Stimulated activated CD4-positive, alpha-beta T cell treated with anti-CD3 and anti-CD28 coated beads, Interleukin-12 subunit alpha, Interleukin-12 subunit beta, amount 100 ng/mL, for 24 hours (primary cell): Measurements from ENCODE around the gene DBNL.
"Not testable (repeated sequence)": the region's sequence is repeated elsewhere in the genome, so short reads cannot be mapped to it uniquely, and the experiment has no call there.

Source experiments
- DNase-seq, 2 experiments: peaks; one replicate each; pipeline ENCODE4 v3.0.0-alpha.2; 2020; ENCODE audit warnings: low read depth in 2 of 2

Gene DBNL

GRCh38 chr7:44044315-44045225 lies at the start of gene DBNL:
DBNL (plus strand) TSS chr7:44044702; CDS start chr7:44044738, 36 bp downstream.
- peak; percentile 83 to 90 for DNase-seq

GRCh38 chr7:43997532-43997931 lies 47.0 kb upstream of the DBNL start, which contains the start of gene SPDYE1:
SPDYE1 (plus strand) TSS chr7:43997897; CDS start chr7:43999950, 2,053 bp downstream.
- DNase-seq: not testable (repeated sequence)

GRCh38 chr7:44012081-44012480 lies 32.4 kb upstream of the DBNL start:
- DNase-seq: not testable (repeated sequence)

GRCh38 chr7:44015090-44015489 lies 29.4 kb upstream of the DBNL start:
- not testable (repeated sequence) for DNase-seq

GRCh38 chr7:44018857-44019807 lies 25.4 kb upstream of the DBNL start:
- DNase-seq: peak; percentile 98 to 99

- not testable (repeated sequence) for DNase-seq
Measured at GRCh38 chr7:44019825-44020224, 24.7 kb upstream of the DBNL start.

GRCh38 chr7:44022069-44022468 lies 22.4 kb upstream of the DBNL start:
- not testable (repeated sequence) for DNase-seq

- DNase-seq: not testable (repeated sequence)
Measured at GRCh38 chr7:44022796-44023467, 21.6 kb upstream of the DBNL start.

GRCh38 chr7:44029433-44029832 lies 15.1 kb upstream of the DBNL start:
- DNase-seq: not testable (repeated sequence)

GRCh38 chr7:44030029-44030428 lies 14.5 kb upstream of the DBNL start:
- not testable (repeated sequence) for DNase-seq

GRCh38 chr7:44031319-44031718 lies 13.2 kb upstream of the DBNL start:
- not testable (repeated sequence) for DNase-seq

GRCh38 chr7:44032031-44032430 lies 12.5 kb upstream of the DBNL start:
- DNase-seq: not testable (repeated sequence)

- DNase-seq: not testable (repeated sequence)
Measured at GRCh38 chr7:44033971-44034844, 10.3 kb upstream of the DBNL start.

GRCh38 chr7:44036364-44036763 lies 8.1 kb upstream of the DBNL start:
- not testable (repeated sequence) for DNase-seq

GRCh38 chr7:44037951-44038350 lies 6.6 kb upstream of the DBNL start:
- not testable (repeated sequence) for DNase-seq

GRCh38 chr7:44038553-44038952 lies 5.9 kb upstream of the DBNL start:
- DNase-seq: not testable (repeated sequence)

- peak in 1 of 2 experiments; percentile 73 for DNase-seq
Measured at GRCh38 chr7:44038961-44039558, 5.4 kb upstream of the DBNL start.

- not testable (repeated sequence) for DNase-seq
Measured at GRCh38 chr7:44039800-44040492, 4.6 kb upstream of the DBNL start.

- peak; percentile 29 to 35 for DNase-seq
Measured at GRCh38 chr7:44040493-44040891, 4.0 kb upstream of the DBNL start.
